K562 (cell line): ENCODE results near the gene ITPRIPL2. TPM values are rescaled to one million over a fixed set of nuclear protein-coding genes. Genes with fewer than 3 reads are reported as not detected.

Experiments used
- AFF1 ChIP-seq, 2 experiments: fragments of 450-650 bp; IDR thresholded peaks; 2 replicates each; pipeline ENCODE4 v1.6.1; 2018; ENCODE audit warnings: mild to moderate bottlenecking in 2 of 2, low read depth in 1 of 2; ENCODE audit not compliant: partially characterized antibody in 2 of 2
- ATF7 ChIP-seq: fragments of 450-650 bp; IDR thresholded peaks from 2 replicates; pipeline ENCODE4 v1.7.1; 2014; ENCODE audit warnings: mild to moderate bottlenecking, moderate library complexity
- CBFA2T2 ChIP-seq: fragments of 450-650 bp; conservative IDR thresholded peaks from 2 replicates; pipeline ENCODE4 v1.6.1; 2017; ENCODE audit warnings: mild to moderate bottlenecking
- CBX8 ChIP-seq: fragments of 200-600 bp; sonication (generic); IDR thresholded peaks from 2 replicates; pipeline ENCODE4 v1.6.1; 2012; ENCODE audit warnings: borderline replicate concordance, mixed run types, low read depth, mild to moderate bottlenecking, moderate library complexity, mixed read lengths, low read length, control low read depth, inconsistent platforms; ENCODE audit not compliant: poor library complexity, severe bottlenecking; ENCODE audit errors: extremely low read depth
- CHAMP1 ChIP-seq: fragments of 450-650 bp; IDR thresholded peaks from 2 replicates; pipeline ENCODE4 v1.6.1; 2016; ENCODE audit warnings: mild to moderate bottlenecking
- CSDE1 ChIP-seq, 2 experiments: fragments of 450-650 bp; IDR thresholded peaks; 2 replicates each; pipeline ENCODE4 v1.6.1; 2016; ENCODE audit warnings: mild to moderate bottlenecking in 1 of 2
- ESRRA ChIP-seq: fragments of 450-650 bp; IDR thresholded peaks from 2 replicates; pipeline ENCODE4 v1.6.1; 2014; ENCODE audit warnings: low read depth, mild to moderate bottlenecking, moderate library complexity, borderline replicate concordance
- IRF2 ChIP-seq: sonication (generic); formaldehyde crosslinking; IDR thresholded peaks from 2 replicates; pipeline ENCODE4 v1.8.1; 2022; ENCODE audit warnings: mild to moderate bottlenecking, missing genetic modification reagents
- JUND ChIP-seq, 2 experiments: IDR thresholded peaks; 2 replicates in 1 of 2; 3 replicates in 1 of 2; pipeline ENCODE4 v1.6.1; 2011; ENCODE audit warnings: borderline replicate concordance in 2 of 2, low read depth in 2 of 2, low read length in 2 of 2, improper control_type of control experiment in 1 of 2, missing biosample characterization in 1 of 2, missing genetic modification characterization in 1 of 2, missing genetic modification reagents in 1 of 2
- KLF1 ChIP-seq: fragments of 450-650 bp; IDR thresholded peaks from 2 replicates; pipeline ENCODE4 v1.6.1; 2016; ENCODE audit warnings: missing genetic modification characterization, missing compliant biosample characterization
- PHB ChIP-seq: fragments of 250-450 bp; sonication (Bioruptor Pico); IDR thresholded peaks from 2 replicates; pipeline ENCODE4 v1.5.0; 2021
- PML ChIP-seq: IDR thresholded peaks from 2 replicates; pipeline ENCODE4 v1.6.1; 2012; ENCODE audit warnings: low read length, inconsistent platforms
- SAP30 ChIP-seq: fragments of 200-600 bp; sonication (generic); IDR thresholded peaks from 2 replicates; pipeline ENCODE4 v1.6.1; 2012; ENCODE audit warnings: borderline replicate concordance, low read depth, mild to moderate bottlenecking, moderate library complexity, low read length, control low read depth, inconsistent platforms; ENCODE audit not compliant: insufficient read depth, poor library complexity, severe bottlenecking
- SMARCC2 ChIP-seq: fragments of 450-650 bp; IDR thresholded peaks from 2 replicates; pipeline ENCODE4 v1.6.1; 2017; ENCODE audit warnings: antibody characterized with exemption, moderate library complexity, mild to moderate bottlenecking, low read depth
- SOX6 ChIP-seq: fragments of 450-650 bp; IDR thresholded peaks from 2 replicates; pipeline ENCODE4 v1.6.1; 2014; ENCODE audit warnings: mild to moderate bottlenecking
- TAF15 ChIP-seq: fragments of 200-400 bp; formaldehyde crosslinking; IDR thresholded peaks from 2 replicates; pipeline ENCODE4 v1.6.1; 2017; ENCODE audit warnings: mild to moderate bottlenecking, low read depth, low read length, moderate library complexity
- ZNF140 ChIP-seq: fragments of 250-450 bp; sonication (Bioruptor Pico); IDR thresholded peaks from 2 replicates; pipeline ENCODE4 v1.8.0; 2021; ENCODE audit warnings: moderate library complexity, mild to moderate bottlenecking, inconsistent platforms
- polyA plus RNA-seq, 8 experiments: library from polyadenylated mRNA; depleted of rRNA in 4 of 8; stranded (reverse) in 5 of 8; unstranded in 3 of 8; fragments of >200 nt; fragmentation: Nextera tagmentation in 2 of 8; fragmentation: Illumina TruSeq in 1 of 8; extraction: Ambion mirVana in 2 of 8; extraction: Trizol in 1 of 8; gene quantifications; 2 replicates each; pipeline versions ENCODE4 v1.2.1 to v1.2.3, GENCODE V29; 2011 to 2014; ENCODE audit warnings: inconsistent platforms in 1 of 8, missing spikeins in 1 of 8
- total RNA-seq, 7 experiments: library from RNA; depleted of rRNA in 6 of 7; stranded (reverse); fragments of >200 nt in 6 of 7; fragmentation: Illumina TruSeq in 2 of 7; extraction: Trizol in 2 of 7; gene quantifications; 2 replicates each; pipeline versions ENCODE4 v1.2.1 to v1.2.3, GENCODE V29; 2011 to 2021; ENCODE audit warnings: low replicate concordance in 1 of 7
- TF ChIP-seq, protein P1 (sequence below): fragments of 450-650 bp; IDR thresholded peaks from one replicate; pipeline ENCODE4 v1.6.1; 2018; ENCODE audit warnings: mild to moderate bottlenecking, moderate library complexity; ENCODE audit not compliant: partially characterized antibody

Gene ITPRIPL2
- total and polyA plus RNA-seq, 9 of the 15 experiments (the other 6 are each of a cell fraction or from before 2014, with no cell fraction given) = 0.04 to 2.2 (median 0.58) TPM

GRCh38 chr16:19130852-19131824, 17.4 kb downstream of the ITPRIPL2 start (continued):
- TF ChIP-seq CHAMP1 (no peak), CSDE1 (IDR thresholded peaks at IDR 0.05) (no peak), IRF2 (no peak), KLF1 (tag) (no peak), SMARCC2 (no peak), PHB (CRISPR knock-in tag) (no peak), CBX8 (no peak), SAP30 (no peak), ATF7 (no peak), ESRRA (no peak), TAF15 (no peak), PML (no peak), ZNF140 (CRISPR knock-in tag) (no peak), JUND (IDR thresholded peaks at IDR 0.05; ENCODE audit: borderline replicate concordance, low read depth, low read length) (peak; percentile 38; the same call in 1 of the 2 replicates), JUND (tag; IDR thresholded peaks at IDR 0.05; ENCODE audit: borderline replicate concordance, low read depth, low read length) (no peak), AFF1 (IDR thresholded peaks at IDR 0.05; ENCODE audit: low read depth in 1 of 2, partially characterized antibody in 2 of 2) (no peak), SOX6 (no peak), CBFA2T2 (no peak)
- TF ChIP-seq, protein P1, sequence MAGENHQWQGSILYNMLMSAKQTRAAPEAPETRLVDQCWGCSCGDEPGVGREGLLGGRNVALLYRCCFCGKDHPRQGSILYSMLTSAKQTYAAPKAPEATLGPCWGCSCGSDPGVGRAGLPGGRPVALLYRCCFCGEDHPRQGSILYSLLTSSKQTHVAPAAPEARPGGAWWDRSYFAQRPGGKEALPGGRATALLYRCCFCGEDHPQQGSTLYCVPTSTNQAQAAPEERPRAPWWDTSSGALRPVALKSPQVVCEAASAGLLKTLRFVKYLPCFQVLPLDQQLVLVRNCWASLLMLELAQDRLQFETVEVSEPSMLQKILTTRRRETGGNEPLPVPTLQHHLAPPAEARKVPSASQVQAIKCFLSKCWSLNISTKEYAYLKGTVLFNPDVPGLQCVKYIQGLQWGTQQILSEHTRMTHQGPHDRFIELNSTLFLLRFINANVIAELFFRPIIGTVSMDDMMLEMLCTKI = no peak
